A549 (cell line): ENCODE measurements around the gene DEF6. TPM values are rescaled to one million over a fixed set of nuclear protein-coding genes. Genes with fewer than 3 reads are reported as not detected.

Experiments used
- ATAC-seq, 2 experiments: fragments of 200-7000 bp in 1 of 2; fragments of >200 bp in 1 of 2; cut with Nextera tagmentation in 1 of 2; cut with Tn5 transposase in 1 of 2; 3 replicates each; pipeline versions ENCODE4 v1.8.0 to v1.9.1; 2018 to 2020; ENCODE audit warnings: mild to moderate bottlenecking in 1 of 2, moderate library complexity in 1 of 2
- CTCF ChIA-PET: fragments of 300-600 bp; sonication (Branson Sonifier 250); formaldehyde crosslinking; extraction: SDS; loops from one replicate; lab custom pipeline; 2021; ENCODE audit warnings: antibody characterized with exemption, inconsistent platforms; lab: Yijun Ruan, JAX
- POLR2A ChIA-PET: fragments of 350-600 bp; formaldehyde crosslinking; extraction: SDS; loops from one replicate; lab custom pipeline; 2021; ENCODE audit warnings: antibody characterized with exemption, inconsistent platforms; lab: Yijun Ruan, JAX
- DNase-seq, 2 experiments: peaks; one replicate each; pipeline versions ENCODE4 v3.0.0 to v3.0.0-alpha.2; 2011 to 2016; ENCODE audit warnings: low read depth in 1 of 2, low spot score in 1 of 2
- FAIRE-seq: peaks from 2 replicates; lab custom pipeline; 2011; peaks lifted over from hg19 to GRCh38; lab: Jason Lieb, UNC
- H3K27ac ChIP-seq, 2 experiments: fragments of >200 bp; sonication (Bioruptor Twin); formaldehyde crosslinking; 3 replicates each; pipeline ENCODE4 v1.5.1; 2016 to 2017
- H3K4me1 ChIP-seq: fragments of >200 bp; sonication (Bioruptor Twin); formaldehyde crosslinking; 3 replicates; pipeline ENCODE4 v1.6.1; 2016
- H3K4me2 ChIP-seq: fragments of >200 bp; sonication (Bioruptor Twin); formaldehyde crosslinking; 3 replicates; pipeline ENCODE4 v1.6.1; 2016
- H3K4me3 ChIP-seq: fragments of >200 bp; sonication (Bioruptor Twin); formaldehyde crosslinking; 3 replicates; pipeline ENCODE4 v1.5.1; 2016
- H3K9me3 ChIP-seq: fragments of >200 bp; sonication (Bioruptor Twin); formaldehyde crosslinking; 3 replicates; pipeline ENCODE4 v1.6.1; 2016
- CBX8 ChIP-seq: fragments of 200-600 bp; sonication (generic); IDR thresholded peaks from 2 replicates; pipeline ENCODE4 v1.6.1; 2016
- CHD4 ChIP-seq: fragments of 200-600 bp; sonication (generic); IDR thresholded peaks from 2 replicates; pipeline ENCODE4 v1.6.1; 2016; ENCODE audit warnings: antibody characterized with exemption, mild to moderate bottlenecking, borderline replicate concordance
- ESRRA ChIP-seq: fragments of 150-350 bp; IDR thresholded peaks from 2 replicates; pipeline ENCODE4 v1.6.1; 2014; ENCODE audit warnings: mild to moderate bottlenecking, low read length, borderline replicate concordance
- KDM1A ChIP-seq: fragments of 200-600 bp; sonication (generic); IDR thresholded peaks from 2 replicates; pipeline ENCODE4 v1.6.1; 2016; ENCODE audit warnings: low read depth, mild to moderate bottlenecking
- MYC ChIP-seq: IDR thresholded peaks from 2 replicates; pipeline ENCODE4 v1.6.1; 2012; ENCODE audit warnings: mild to moderate bottlenecking, inconsistent platforms, low read length, improper control_type of control experiment, borderline replicate concordance
- PHF8 ChIP-seq: fragments of 200-600 bp; sonication (generic); IDR thresholded peaks from 2 replicates; pipeline ENCODE4 v1.6.1; 2016; ENCODE audit warnings: low read depth, mild to moderate bottlenecking, antibody characterized with exemption, moderate library complexity, borderline replicate concordance
- RARB ChIP-seq: fragments of 250-450 bp; sonication (Bioruptor Pico); IDR thresholded peaks from 2 replicates; pipeline ENCODE4 v1.8.0; 2021; ENCODE audit warnings: mild to moderate bottlenecking, moderate library complexity
- SMC3 ChIP-seq: fragments of >200 bp; sonication (Bioruptor Twin); formaldehyde crosslinking; IDR thresholded peaks from 3 replicates; pipeline ENCODE4 v1.6.1; 2018; ENCODE audit warnings: inconsistent platforms
- SREBF2 ChIP-seq: fragments of 450-650 bp; IDR thresholded peaks from 2 replicates; pipeline ENCODE4 v1.6.1; 2014; ENCODE audit warnings: mild to moderate bottlenecking, moderate library complexity
- ZC3H11A ChIP-seq: fragments of 450-650 bp; IDR thresholded peaks from 2 replicates; pipeline ENCODE4 v1.6.1; 2014; ENCODE audit warnings: antibody characterized with exemption, mild to moderate bottlenecking
- ZFP36 ChIP-seq: fragments of 450-650 bp; IDR thresholded peaks from 2 replicates; pipeline ENCODE4 v1.6.1; 2014; ENCODE audit warnings: borderline replicate concordance; ENCODE audit not compliant: partially characterized antibody
- ZSCAN20 ChIP-seq: fragments of 250-450 bp; sonication (Bioruptor Pico); IDR thresholded peaks from 2 replicates; pipeline ENCODE4 v1.8.0; 2022; ENCODE audit warnings: mild to moderate bottlenecking, moderate library complexity
- WGBS: methylation state at CpG from one replicate; pipeline ENCODE4 v1.1.6; 2017; ENCODE audit errors: missing lambda C conversion rate; 5-methylcytosine and 5-hydroxymethylcytosine counted together
- polyA plus RNA-seq, 4 experiments: library from polyadenylated mRNA; depleted of rRNA in 3 of 4; stranded (reverse); fragments of >200 nt; fragmentation: RNase III in 1 of 4; extraction: RNeasy Plus Mini Kit Qiagen cat#74134 plus additional on column Dnase treatment in 1 of 4; gene quantifications; 2 replicates in 3 of 4; 3 replicates in 1 of 4; pipeline ENCODE4 v1.2.3, GENCODE V29; 2011 to 2017
- TF ChIP-seq, protein P1 (sequence below): IDR thresholded peaks from 2 replicates; pipeline ENCODE4 v1.6.1; 2012
- TF ChIP-seq, protein P2 (sequence below): fragments of 450-650 bp; IDR thresholded peaks from 2 replicates; pipeline ENCODE4 v1.6.1; 2014; ENCODE audit warnings: antibody characterized with exemption
- TF ChIP-seq, protein P3 (sequence below): fragments of 250-450 bp; sonication (Bioruptor Pico); IDR thresholded peaks from 2 replicates; pipeline ENCODE4 v1.5.0; 2021; ENCODE audit warnings: mild to moderate bottlenecking, moderate library complexity, borderline replicate concordance
- TF ChIP-seq, protein P4 (sequence below): fragments of >200 bp; sonication (Bioruptor Twin); formaldehyde crosslinking; IDR thresholded peaks from 3 replicates; pipeline ENCODE4 v1.5.1; 2016
- TF ChIP-seq, protein P5 (sequence below): fragments of 200-600 bp; sonication (generic); IDR thresholded peaks from 2 replicates; pipeline ENCODE4 v1.6.1; 2016; ENCODE audit warnings: antibody characterized with exemption, mild to moderate bottlenecking, moderate library complexity
- TF ChIP-seq, protein P6 (sequence below): fragments of 250-450 bp; sonication (Bioruptor Pico); IDR thresholded peaks from 2 replicates; pipeline ENCODE4 v1.5.0; 2020; ENCODE audit warnings: low read depth, mild to moderate bottlenecking, moderate library complexity

Gene DEF6
- polyA plus RNA-seq, 2 of the 4 experiments (the other 2 are of a cell fraction) = 0.05 TPM

DNA sequence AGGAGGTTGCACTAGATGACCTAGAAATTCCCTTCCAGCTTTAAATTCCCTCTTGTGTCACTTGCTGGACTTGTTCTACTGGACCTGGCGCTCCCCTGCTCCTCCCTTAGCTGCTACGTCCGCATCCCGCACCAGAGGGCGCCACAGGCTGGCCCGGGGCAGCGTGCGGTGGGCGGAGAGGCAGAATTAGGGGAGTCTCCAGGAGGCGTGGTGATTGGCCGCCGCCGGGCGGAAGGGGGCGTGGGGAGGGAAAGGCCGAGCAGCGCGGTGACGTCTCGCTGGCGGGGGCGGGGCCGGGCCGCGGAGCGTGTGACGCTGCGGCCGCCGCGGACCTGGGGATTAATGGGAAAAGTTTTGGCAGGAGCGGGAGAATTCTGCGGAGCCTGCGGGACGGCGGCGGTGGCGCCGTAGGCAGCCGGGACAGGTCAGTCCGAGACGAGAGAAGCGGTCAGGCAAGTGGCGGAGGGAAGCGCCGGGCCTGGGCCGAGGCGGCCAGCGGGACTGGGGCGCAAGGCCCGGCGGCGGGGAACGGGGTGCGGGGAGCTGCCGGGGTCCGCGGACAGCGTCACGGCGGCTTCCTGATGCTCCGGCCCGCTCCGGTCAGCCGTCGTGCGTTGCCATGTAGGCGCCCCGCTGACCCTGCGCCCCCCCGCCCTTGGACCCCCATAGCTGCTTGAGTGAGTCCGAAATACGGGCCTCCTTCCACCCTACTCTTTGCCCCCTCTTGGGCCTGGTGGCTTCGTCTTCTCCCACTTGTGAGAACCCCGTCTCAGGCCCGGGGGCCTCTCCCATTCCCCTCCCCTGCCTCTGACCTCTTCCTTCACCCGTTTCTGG is 44.9 kb downstream of the DEF6 start, which contains the start of gene PPARD (continued):
- TF ChIP-seq, protein P1, sequence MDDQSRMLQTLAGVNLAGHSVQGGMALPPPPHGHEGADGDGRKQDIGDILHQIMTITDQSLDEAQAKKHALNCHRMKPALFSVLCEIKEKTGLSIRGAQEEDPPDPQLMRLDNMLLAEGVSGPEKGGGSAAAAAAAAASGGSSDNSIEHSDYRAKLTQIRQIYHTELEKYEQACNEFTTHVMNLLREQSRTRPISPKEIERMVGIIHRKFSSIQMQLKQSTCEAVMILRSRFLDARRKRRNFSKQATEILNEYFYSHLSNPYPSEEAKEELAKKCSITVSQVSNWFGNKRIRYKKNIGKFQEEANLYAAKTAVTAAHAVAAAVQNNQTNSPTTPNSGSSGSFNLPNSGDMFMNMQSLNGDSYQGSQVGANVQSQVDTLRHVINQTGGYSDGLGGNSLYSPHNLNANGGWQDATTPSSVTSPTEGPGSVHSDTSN = no peak
- no peak for TF ChIP-seq SREBF2
- TF ChIP-seq CHD4 = no peak
- TF ChIP-seq, protein P2, sequence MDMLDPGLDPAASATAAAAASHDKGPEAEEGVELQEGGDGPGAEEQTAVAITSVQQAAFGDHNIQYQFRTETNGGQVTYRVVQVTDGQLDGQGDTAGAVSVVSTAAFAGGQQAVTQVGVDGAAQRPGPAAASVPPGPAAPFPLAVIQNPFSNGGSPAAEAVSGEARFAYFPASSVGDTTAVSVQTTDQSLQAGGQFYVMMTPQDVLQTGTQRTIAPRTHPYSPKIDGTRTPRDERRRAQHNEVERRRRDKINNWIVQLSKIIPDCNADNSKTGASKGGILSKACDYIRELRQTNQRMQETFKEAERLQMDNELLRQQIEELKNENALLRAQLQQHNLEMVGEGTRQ = no peak
- peak; percentile 53; the same call in 1 of the 2 replicates for TF ChIP-seq PHF8
- no peak for TF ChIP-seq MYC
- TF ChIP-seq ZSCAN20 (CRISPR knock-in tag) = no peak

DNA sequence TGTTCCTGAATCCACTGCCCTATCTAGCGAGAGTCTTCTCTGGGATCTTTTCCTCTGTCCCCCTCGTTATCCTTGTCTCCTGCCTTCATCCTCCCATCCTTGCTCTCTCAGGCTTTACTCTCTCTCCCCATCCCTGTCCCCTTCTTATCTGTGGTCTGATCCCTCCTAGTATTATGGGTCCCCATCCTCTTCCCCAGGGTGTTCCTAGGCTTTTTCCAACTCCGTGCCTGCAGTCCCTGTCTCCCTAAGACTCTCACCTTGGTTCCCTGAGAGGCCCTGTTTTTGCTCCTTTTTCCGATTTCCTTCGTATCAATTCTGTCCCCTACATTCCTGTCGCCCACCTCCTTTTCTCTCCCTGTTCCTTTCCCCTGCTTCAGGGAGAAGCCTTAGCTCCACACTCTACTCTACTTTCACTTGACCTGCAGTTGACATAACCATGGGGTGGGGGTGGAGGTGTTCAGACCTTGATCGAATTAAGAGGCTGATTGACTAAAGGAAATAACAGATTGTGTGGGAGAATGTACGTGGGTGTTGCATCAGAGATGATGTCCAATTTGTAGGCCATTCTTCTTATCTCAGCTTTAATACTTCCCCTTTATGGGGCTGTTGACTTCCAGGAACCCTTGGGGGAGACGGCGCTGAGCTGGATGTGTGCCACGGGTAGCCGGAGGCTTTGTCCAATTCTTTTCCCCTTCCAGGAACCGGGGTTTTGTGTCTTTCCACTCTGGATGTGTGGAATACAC is 45.6 kb downstream of the DEF6 start:
- TF ChIP-seq ZC3H11A (no peak), SMC3 (no peak), RARB (no peak), ESRRA (no peak), ZFP36 (no peak), CBX8 (no peak), KDM1A (no peak)
- TF ChIP-seq, protein P1 = no peak
- TF ChIP-seq, protein P3, sequence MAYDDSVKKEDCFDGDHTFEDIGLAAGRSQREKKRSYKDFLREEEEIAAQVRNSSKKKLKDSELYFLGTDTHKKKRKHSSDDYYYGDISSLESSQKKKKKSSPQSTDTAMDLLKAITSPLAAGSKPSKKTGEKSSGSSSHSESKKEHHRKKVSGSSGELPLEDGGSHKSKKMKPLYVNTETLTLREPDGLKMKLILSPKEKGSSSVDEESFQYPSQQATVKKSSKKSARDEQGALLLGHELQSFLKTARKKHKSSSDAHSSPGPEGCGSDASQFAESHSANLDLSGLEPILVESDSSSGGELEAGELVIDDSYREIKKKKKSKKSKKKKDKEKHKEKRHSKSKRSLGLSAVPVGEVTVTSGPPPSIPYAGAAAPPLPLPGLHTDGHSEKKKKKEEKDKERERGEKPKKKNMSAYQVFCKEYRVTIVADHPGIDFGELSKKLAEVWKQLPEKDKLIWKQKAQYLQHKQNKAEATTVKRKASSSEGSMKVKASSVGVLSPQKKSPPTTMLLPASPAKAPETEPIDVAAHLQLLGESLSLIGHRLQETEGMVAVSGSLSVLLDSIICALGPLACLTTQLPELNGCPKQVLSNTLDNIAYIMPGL (CRISPR knock-in tag) = no peak
- TF ChIP-seq, protein P4, sequence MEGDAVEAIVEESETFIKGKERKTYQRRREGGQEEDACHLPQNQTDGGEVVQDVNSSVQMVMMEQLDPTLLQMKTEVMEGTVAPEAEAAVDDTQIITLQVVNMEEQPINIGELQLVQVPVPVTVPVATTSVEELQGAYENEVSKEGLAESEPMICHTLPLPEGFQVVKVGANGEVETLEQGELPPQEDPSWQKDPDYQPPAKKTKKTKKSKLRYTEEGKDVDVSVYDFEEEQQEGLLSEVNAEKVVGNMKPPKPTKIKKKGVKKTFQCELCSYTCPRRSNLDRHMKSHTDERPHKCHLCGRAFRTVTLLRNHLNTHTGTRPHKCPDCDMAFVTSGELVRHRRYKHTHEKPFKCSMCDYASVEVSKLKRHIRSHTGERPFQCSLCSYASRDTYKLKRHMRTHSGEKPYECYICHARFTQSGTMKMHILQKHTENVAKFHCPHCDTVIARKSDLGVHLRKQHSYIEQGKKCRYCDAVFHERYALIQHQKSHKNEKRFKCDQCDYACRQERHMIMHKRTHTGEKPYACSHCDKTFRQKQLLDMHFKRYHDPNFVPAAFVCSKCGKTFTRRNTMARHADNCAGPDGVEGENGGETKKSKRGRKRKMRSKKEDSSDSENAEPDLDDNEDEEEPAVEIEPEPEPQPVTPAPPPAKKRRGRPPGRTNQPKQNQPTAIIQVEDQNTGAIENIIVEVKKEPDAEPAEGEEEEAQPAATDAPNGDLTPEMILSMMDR = no peak
- TF ChIP-seq, protein P5, sequence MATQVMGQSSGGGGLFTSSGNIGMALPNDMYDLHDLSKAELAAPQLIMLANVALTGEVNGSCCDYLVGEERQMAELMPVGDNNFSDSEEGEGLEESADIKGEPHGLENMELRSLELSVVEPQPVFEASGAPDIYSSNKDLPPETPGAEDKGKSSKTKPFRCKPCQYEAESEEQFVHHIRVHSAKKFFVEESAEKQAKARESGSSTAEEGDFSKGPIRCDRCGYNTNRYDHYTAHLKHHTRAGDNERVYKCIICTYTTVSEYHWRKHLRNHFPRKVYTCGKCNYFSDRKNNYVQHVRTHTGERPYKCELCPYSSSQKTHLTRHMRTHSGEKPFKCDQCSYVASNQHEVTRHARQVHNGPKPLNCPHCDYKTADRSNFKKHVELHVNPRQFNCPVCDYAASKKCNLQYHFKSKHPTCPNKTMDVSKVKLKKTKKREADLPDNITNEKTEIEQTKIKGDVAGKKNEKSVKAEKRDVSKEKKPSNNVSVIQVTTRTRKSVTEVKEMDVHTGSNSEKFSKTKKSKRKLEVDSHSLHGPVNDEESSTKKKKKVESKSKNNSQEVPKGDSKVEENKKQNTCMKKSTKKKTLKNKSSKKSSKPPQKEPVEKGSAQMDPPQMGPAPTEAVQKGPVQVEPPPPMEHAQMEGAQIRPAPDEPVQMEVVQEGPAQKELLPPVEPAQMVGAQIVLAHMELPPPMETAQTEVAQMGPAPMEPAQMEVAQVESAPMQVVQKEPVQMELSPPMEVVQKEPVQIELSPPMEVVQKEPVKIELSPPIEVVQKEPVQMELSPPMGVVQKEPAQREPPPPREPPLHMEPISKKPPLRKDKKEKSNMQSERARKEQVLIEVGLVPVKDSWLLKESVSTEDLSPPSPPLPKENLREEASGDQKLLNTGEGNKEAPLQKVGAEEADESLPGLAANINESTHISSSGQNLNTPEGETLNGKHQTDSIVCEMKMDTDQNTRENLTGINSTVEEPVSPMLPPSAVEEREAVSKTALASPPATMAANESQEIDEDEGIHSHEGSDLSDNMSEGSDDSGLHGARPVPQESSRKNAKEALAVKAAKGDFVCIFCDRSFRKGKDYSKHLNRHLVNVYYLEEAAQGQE = no peak
- TF ChIP-seq, protein P6, sequence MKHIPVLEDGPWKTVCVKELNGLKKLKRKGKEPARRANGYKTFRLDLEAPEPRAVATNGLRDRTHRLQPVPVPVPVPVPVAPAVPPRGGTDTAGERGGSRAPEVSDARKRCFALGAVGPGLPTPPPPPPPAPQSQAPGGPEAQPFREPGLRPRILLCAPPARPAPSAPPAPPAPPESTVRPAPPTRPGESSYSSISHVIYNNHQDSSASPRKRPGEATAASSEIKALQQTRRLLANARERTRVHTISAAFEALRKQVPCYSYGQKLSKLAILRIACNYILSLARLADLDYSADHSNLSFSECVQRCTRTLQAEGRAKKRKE = no peak
- CTCF ChIA-PET = interaction anchor here (0.6 to 6.9 kb wide), 21 partner anchors 9 to 141 kb away, joined by 3 to 140 read pairs (median 6); partner anchors contain the start of genes FANCE and RPL10A
- peak overlapping the region; percentile 72 to 89; a peak in 5 of 6 replicates for H3K27ac ChIP-seq
- no peaks in the 10 kb centered on the region for H3K9me3 ChIP-seq
- peaks cover 8% of the 10 kb centered on the region; the same call in 2 of the 3 replicates for H3K4me1 ChIP-seq
- peak overlapping the region; percentile 86 for H3K4me2 ChIP-seq
- 0 out of 6 replicates have a peak, but pooled peaks of 1 of the 2 experiments have one; percentile 2 for ATAC-seq
- H3K4me3 ChIP-seq = peak overlapping the region; percentile 69
- no peak for DNase-seq
- 65% methylated on average over 13 of the region's 13 CpGs for WGBS
- no peak for FAIRE-seq
- POLR2A ChIA-PET = interaction anchor here (0.6 to 1.5 kb wide), 2 partner anchors 104 to 106 kb away, joined by 4 to 8 read pairs; no protein-coding TSS in a partner anchor
